Transverse colon (tissue), 4 donors: ENCODE results near the gene ST8SIA6. TPM values are rescaled to one million over a fixed set of nuclear protein-coding genes. Genes with fewer than 3 reads are reported as not detected.
A peak's percentile ranks its signal among the peaks of the same experiment; 100 is the strongest.

ENCODE experiments used
- DNase-seq: peaks from one replicate; pipeline ENCODE4 v3.0.0-alpha.2; 2019
- H3K27ac ChIP-seq, 4 donors: fragments of 200-600 bp; sonication (generic); 2 replicates each; pipeline ENCODE4 v1.5.1; 2016 to 2018; ENCODE audit warnings: inconsistent platforms in 4 of 4
- H3K27me3 ChIP-seq: fragments of 200-600 bp; sonication (generic); 2 replicates; pipeline ENCODE4 v1.5.1; 2017; ENCODE audit warnings: inconsistent platforms
- H3K36me3 ChIP-seq, 4 donors: fragments of 200-600 bp; sonication (generic); 2 replicates each; pipeline ENCODE4 v1.5.1; 2017 to 2019; ENCODE audit warnings: inconsistent platforms in 4 of 4
- H3K4me1 ChIP-seq, 4 donors: fragments of 200-600 bp; sonication (generic); 2 replicates each; pipeline ENCODE4 v1.5.1; 2017 to 2020; ENCODE audit warnings: inconsistent platforms in 4 of 4
- H3K4me3 ChIP-seq, 4 donors: fragments of 200-600 bp; sonication (generic); 1 replicate in 1 of 4; 2 replicates in 3 of 4; pipeline versions ENCODE4 v1.5.1 to v1.6.1; 2017 to 2019; ENCODE audit warnings: inconsistent platforms in 4 of 4
- H3K9me3 ChIP-seq, 2 donors: fragments of 200-600 bp; sonication (generic); 2 replicates each; pipeline ENCODE4 v1.5.1; 2017 to 2019; ENCODE audit warnings: inconsistent platforms in 2 of 2
- CTCF ChIP-seq, 5 experiments: fragments of 200-600 bp in 3 of 5; fragments of 450-650 bp in 2 of 5; sonication (generic) in 3 of 5; IDR thresholded peaks; 1 replicate in 2 of 5; 2 replicates in 3 of 5; pipeline ENCODE4 v1.5.1; 2016 to 2017; ENCODE audit warnings: antibody characterized with exemption in 5 of 5, inconsistent platforms in 3 of 5, mild to moderate bottlenecking in 2 of 5, moderate library complexity in 1 of 5
- EP300 ChIP-seq: sonication (generic); formaldehyde crosslinking; IDR thresholded peaks from one replicate; pipeline ENCODE4 v1.6.1; 2017; ENCODE audit warnings: antibody characterized with exemption, low read depth
- POLR2A ChIP-seq: fragments of 450-650 bp; IDR thresholded peaks from one replicate; pipeline ENCODE4 v1.6.1; 2016; ENCODE audit warnings: antibody characterized with exemption, mild to moderate bottlenecking, moderate library complexity
- POLR2AphosphoS5 ChIP-seq, 3 donors: sonication (generic); formaldehyde crosslinking; IDR thresholded peaks; one replicate each; pipeline ENCODE4 v1.6.1; 2016; ENCODE audit warnings: antibody characterized with exemption in 3 of 3
- WGBS, 2 donors: methylation state at CpG; one replicate each; pipeline ENCODE4 v1.1.5; 2018; ENCODE audit warnings: low coverage in 1 of 2; 5-methylcytosine and 5-hydroxymethylcytosine counted together
- in situ Hi-C, 4 donors: fragments of 200-750 bp; cut with MboI; loops; one replicate each; pipeline versions ENCODE4 v1.15.0 to v1.15.1; 2017; ENCODE audit warnings: low sequenced_read_pairs in 3 of 4, low pct_ligation_motif_present in 1 of 4, low pct_unique_long_range_greater_than_20kb in 1 of 4
- intact Hi-C: fragments of 100-400 bp; cut with DNase I; formaldehyde crosslinking; loops from one replicate; pipeline ENCODE4 v1.15.1; 2023; ENCODE audit warnings: low total_unique reads
- total RNA-seq, 4 donors: library from RNA; depleted of rRNA; stranded (reverse); fragments of >200 nt; gene quantifications; one replicate each; pipeline ENCODE4 v1.1.0, GENCODE V29; 2016

Gene ST8SIA6
- total RNA-seq, 4 donors from 2014 or later: 0.64 to 1.2 TPM; not detected in 2

- in situ Hi-C loops (no loop called here), intact Hi-C loops (no loop called here)
- DNase-seq: peak; percentile 23
- WGBS, 2 donors: 31 to 32% methylated on average over 8 to 21 of the region's 21 CpGs
- Histone ChIP-seq H3K27ac (no peak overlapping the region), H3K36me3 (no peaks in the 10 kb centered on the region), H3K9me3 (no peaks in the 10 kb centered on the region), H3K4me1 (no peaks in the 10 kb centered on the region), H3K27me3 (no peaks in the 10 kb centered on the region), H3K4me3 (no peak overlapping the region)
- TF ChIP-seq CTCF (IDR thresholded peaks at IDR 0.05) (no peak), POLR2A (no peak)
Measured at GRCh38 chr10:17348501-17349349, 105.7 kb downstream of the ST8SIA6 start.

DNA sequence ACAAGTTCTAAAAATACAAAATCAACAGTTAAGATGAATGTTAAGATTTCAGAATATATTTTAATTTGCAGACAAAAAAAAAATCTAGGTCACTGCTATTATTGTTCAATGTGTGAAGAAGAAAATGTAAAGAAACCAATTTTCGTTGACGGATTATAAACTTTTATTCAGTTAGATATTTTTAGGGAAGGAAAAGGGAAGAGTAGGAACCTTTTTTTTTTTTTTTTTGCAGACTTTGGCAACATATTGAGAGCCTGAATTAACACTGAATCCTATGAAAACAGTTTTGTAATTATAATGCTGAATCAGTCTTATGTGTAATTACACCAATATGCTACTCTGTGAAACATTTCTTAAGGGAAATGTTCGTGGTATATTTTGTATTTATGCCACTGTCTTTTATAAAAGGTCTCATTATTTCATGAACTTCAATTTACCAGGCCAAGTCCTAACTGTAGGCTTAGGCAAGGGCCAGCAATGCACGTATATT lies 106.3 kb downstream of the ST8SIA6 start:
- no peak overlapping the region for H3K27ac ChIP-seq
- H3K4me1 ChIP-seq: no peaks in the 10 kb centered on the region
- H3K36me3 ChIP-seq: no peaks in the 10 kb centered on the region
- no peak for DNase-seq
- WGBS, 2 donors: 63% methylated on average over 2 to 4 of the region's 4 CpGs
- H3K4me3 ChIP-seq: no peak overlapping the region
- H3K9me3 ChIP-seq: no peaks in the 10 kb centered on the region
- intact Hi-C loops (no loop called here), in situ Hi-C loops (no loop called here)
- H3K27me3 ChIP-seq: no peaks in the 10 kb centered on the region
- no peak for TF ChIP-seq EP300

GRCh38 chr10:17344206-17344605 lies 110.2 kb downstream of the ST8SIA6 start:
- Histone ChIP-seq H3K9me3 (peaks cover 0 to 9% of the 10 kb centered on the region in 2 donors), H3K4me3 (no peak overlapping the region)
- no peak for DNase-seq

DNA sequence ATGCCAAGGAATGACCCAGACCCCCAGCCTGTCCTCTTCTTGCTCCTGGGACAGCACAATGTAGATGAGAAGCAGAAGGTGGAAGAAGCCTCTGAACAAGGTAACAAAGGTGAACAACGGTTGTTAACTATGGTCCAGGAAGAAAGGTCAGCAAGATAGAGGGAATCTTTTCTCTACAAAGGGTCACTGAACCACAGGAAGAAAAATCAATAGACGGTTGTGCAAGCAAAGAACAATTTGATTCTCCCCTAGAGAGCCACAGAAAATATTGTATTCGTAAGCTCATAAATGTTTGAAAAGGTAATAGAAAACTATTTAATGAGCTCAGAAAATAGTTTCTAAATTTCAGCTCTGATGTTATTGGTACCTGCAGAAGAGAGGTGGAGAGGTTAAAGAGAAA lies 111.3 kb downstream of the ST8SIA6 start:
- no peak for TF ChIP-seq POLR2AphosphoS5 (IDR thresholded peaks at IDR 0.05)
- peaks cover 0 to 9% of the 10 kb centered on the region in 2 donors for H3K9me3 ChIP-seq
- H3K27ac ChIP-seq: no peak overlapping the region
- no peaks in the 10 kb centered on the region for H3K4me1 ChIP-seq
- no peaks in the 10 kb centered on the region for H3K36me3 ChIP-seq
- no peak for DNase-seq
- intact Hi-C loops (no loop called here), in situ Hi-C loops (no loop called here)
- no peak overlapping the region for H3K4me3 ChIP-seq
- 75 to 76% methylated on average over 3 of the region's 3 CpGs for WGBS, 2 donors
- H3K27me3 ChIP-seq: no peaks in the 10 kb centered on the region

More at GRCh38 chr10:17344206-17344605, 110.2 kb downstream of the ST8SIA6 start:
- intact Hi-C loops: no loop called here
- no peaks in the 10 kb centered on the region for H3K36me3 ChIP-seq
- H3K4me1 ChIP-seq: no peaks in the 10 kb centered on the region
- TF ChIP-seq EP300: no peak
- no peak for TF ChIP-seq POLR2AphosphoS5 (IDR thresholded peaks at IDR 0.05)
- no peak for TF ChIP-seq CTCF (IDR thresholded peaks at IDR 0.05)
- H3K27ac ChIP-seq: no peak overlapping the region
- no peaks in the 10 kb centered on the region for H3K27me3 ChIP-seq
- 65 to 68% methylated on average over 4 of the region's 4 CpGs for WGBS, 2 donors
- in situ Hi-C loops: no loop called here

- Histone ChIP-seq H3K4me1 (no peaks in the 10 kb centered on the region), H3K4me3 (no peak overlapping the region), H3K27ac (no peak overlapping the region), H3K27me3 (no peaks in the 10 kb centered on the region), H3K36me3 (no peaks in the 10 kb centered on the region), H3K9me3 (peaks cover 0 to 9% of the 10 kb centered on the region in 2 donors)
- intact Hi-C loops: no loop called here
- in situ Hi-C loops: no loop called here
- TF ChIP-seq CTCF (IDR thresholded peaks at IDR 0.05) (no peak), POLR2A (no peak), POLR2AphosphoS5 (IDR thresholded peaks at IDR 0.05) (no peak), EP300 (no peak)
- DNase-seq: no peak
- 67 to 81% methylated on average over 8 to 13 of the region's 13 CpGs for WGBS, 2 donors
Measured at GRCh38 chr10:17340144-17340829, 114.1 kb downstream of the ST8SIA6 start.
